A549 (cell line): ENCODE data around the gene SMYD1.

Source experiments
- NR3C1 ChIP-seq: fragments of >200 bp; sonication (Bioruptor Twin); formaldehyde crosslinking; IDR thresholded peaks from 3 replicates; pipeline ENCODE4 v1.6.1; 2017
- USF2 ChIP-seq: fragments of 450-650 bp; IDR thresholded peaks from 2 replicates; pipeline ENCODE4 v1.6.1; 2014; ENCODE audit warnings: antibody characterized with exemption

- TF ChIP-seq USF2 = no peak
- no peak for TF ChIP-seq NR3C1
Observed at GRCh38 chr2:88110830-88111229, 43.2 kb downstream of the SMYD1 start.
